Amniotic epithelial cell (primary cell): Measurements from ENCODE around the gene PPFIA3.
"Not testable (repeated sequence)": the region's sequence is repeated elsewhere in the genome, so short reads cannot be mapped to it uniquely, and the experiment has no call there.

Experiments
- DNase-seq: peaks from one replicate; pipeline ENCODE4 v3.0.0-alpha.2; 2010; ENCODE audit warnings: low read depth

The PPFIA3 gene

DNA sequence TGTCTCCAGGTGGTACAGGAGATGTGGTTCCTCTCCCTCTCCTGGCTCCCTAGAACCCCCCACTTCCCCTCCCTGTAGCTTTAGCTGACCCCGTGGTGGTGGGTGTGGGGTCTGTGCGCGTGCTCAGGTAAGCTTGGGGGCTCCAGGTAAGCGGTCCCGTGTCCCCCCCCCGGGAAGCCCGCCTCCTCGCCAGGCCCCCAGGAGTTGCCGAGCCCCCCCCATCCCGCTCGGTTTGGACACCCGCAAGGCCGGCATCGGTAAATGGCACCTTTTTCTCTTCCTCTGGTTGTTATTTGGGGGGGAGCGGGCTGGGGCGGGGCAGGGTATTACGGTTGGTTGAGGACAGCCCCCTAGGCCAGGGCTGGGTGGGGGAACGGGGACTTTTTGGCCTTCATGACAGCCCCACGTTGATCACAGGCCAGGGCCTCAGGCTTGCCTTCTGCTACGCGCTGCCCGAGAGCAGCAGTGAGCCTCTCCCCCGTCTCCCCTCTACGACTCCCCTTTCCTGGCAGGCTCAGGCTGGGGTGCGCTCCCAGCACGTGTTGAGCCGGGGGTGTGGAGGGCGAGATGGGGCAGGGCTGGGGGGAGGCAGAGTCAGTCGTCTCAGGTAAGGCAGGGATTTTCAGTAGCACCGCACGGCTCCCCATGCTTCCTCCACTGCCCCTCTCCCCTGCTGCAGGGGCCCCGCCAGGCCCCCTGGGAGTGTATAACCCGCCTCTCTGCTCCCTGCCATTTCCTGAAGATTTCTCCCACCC, 15.8 kb upstream of the PPFIA3 start:
- DNase-seq = no peak

DNA sequence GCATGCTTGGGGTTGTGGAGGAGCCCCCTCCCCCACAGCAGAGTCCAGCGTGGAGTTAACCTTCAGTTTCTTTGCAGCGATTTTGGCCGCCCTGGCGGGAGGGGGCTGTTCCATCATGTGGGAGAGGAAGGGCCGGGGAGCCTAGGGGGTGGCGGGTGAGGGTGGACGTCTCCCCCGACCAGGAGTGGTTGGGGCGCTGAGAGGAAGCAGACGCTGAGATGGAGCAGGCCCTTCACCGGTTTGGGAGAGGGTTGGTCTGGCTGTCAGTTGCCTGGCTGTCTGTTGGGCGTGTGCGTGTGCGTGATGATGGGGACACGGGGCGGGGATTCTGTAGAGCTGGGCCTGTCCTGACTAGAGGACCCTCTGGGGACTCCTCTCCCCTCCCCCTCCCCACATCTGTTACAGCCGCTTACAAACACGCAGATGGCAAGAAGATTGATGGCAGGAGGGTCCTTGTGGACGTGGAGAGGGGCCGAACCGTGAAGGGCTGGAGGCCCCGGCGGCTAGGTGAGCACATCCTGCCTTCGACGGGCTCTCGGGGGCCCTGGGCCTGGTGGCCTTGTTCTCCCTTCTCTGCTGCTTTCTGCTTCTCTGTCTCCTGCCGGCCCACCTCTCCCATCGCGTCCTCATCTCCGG, 15.0 kb upstream of the PPFIA3 start:
- DNase-seq = no peak

DNA sequence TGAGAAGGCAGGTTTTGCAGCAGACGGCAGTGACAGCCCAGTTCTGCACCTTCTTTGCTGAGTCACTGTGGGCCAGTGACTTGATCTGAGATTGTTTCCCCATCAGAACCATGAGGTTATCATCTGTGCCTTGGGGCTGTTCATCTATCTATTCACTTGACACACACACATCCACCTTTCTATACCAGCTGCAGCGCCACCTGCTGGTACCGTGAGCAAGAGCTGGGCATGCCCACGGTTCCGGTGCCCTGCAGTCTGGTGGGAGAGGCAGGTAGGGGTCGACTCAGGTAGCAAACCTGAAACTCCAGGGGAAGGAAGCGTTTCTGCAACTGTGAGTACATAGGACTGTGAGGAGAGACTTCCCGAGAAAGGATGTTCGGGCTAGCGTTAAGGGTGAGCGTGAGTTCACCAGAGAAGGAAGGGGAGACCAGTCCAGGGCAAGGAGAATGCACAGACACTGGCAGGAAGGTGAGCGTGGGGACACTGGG, 12.7 kb upstream of the PPFIA3 start:
- peak; percentile 68 for DNase-seq

DNA sequence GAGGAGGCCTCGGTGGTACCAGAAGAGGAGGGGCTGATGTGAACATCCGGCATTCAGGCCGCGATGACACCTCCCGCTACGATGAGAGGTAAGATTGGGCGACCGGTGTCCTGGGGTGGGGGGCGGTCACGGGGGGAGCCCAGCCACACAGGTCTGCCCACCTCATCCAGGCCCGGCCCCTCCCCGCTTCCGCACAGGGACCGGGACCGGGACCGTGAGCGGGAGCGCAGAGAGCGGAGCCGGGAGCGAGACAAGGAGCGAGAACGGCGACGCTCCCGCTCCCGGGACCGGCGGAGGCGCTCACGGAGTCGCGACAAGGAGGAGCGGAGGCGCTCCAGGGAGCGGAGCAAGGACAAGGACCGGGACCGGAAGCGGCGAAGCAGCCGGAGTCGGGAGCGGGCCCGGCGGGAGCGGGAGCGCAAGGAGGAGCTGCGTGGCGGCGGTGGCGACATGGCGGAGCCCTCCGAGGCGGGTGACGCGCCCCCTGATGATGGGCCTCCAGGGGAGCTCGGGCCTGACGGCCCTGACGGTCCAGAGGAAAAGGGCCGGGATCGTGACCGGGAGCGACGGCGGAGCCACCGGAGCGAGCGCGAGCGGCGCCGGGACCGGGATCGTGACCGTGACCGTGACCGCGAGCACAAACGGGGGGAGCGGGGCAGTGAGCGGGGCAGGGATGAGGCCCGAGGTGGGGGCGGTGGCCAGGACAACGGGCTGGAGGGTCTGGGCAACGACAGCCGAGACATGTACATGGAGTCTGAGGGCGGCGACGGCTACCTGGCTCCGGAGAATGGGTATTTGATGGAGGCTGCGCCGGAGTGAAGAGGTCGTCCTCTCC, 11.5 kb upstream of the PPFIA3 start:
- DNase-seq = no peak

GRCh38 chr19:49109051-49109450, 10.3 kb upstream of the PPFIA3 start:
- no peak for DNase-seq

DNA sequence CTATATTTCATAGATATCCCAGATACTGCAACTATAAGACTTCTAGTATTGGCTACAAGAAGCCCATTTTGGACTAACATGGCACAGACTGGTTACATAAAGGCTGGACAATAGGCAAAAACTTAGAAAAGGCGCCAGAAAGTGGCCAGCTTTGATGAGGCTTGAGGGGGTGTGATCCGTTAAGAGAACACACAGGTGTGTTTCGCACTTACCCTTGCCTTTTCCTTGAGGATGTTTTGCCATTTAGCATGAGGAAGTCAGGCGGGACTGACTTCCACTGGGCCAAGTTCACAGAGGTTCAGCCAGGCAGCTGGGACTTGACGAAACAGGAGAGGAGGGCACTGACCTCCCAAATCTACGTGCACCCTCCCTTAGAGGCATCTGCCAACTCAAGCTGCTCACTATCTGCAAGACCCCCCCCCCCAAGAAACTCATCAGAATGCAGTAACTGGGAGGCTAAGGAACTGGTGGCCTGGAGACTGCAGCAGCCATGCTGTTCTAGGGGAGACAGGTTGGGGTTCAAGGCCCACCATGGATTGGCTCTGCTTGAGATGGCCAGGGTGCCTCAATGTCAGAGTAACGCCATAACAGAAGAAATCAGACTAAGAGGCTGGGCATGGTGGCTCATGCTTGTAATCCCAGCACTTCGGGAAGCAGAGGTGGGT, 9.6 kb upstream of the PPFIA3 start:
- DNase-seq = no peak

DNA sequence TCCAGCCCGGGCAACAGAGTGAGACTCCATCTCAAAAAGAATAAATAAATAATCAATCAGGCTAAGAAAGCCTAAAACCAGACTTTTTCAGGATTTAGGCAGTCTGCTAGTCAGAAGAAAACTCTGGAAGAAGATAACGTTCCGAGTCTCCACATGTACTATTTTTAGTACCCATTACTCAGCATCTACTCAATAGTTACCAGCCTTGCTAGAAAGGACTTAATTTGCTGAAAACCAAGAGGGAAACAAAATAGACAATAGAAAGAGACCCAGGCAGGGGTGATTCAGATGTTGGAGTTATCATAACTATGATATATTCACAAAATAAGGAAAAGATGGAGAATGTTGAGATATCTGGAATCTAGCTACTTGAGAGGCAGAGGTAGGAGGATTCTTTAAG, 8.8 kb upstream of the PPFIA3 start:
- DNase-seq = peak; percentile 41

DNA sequence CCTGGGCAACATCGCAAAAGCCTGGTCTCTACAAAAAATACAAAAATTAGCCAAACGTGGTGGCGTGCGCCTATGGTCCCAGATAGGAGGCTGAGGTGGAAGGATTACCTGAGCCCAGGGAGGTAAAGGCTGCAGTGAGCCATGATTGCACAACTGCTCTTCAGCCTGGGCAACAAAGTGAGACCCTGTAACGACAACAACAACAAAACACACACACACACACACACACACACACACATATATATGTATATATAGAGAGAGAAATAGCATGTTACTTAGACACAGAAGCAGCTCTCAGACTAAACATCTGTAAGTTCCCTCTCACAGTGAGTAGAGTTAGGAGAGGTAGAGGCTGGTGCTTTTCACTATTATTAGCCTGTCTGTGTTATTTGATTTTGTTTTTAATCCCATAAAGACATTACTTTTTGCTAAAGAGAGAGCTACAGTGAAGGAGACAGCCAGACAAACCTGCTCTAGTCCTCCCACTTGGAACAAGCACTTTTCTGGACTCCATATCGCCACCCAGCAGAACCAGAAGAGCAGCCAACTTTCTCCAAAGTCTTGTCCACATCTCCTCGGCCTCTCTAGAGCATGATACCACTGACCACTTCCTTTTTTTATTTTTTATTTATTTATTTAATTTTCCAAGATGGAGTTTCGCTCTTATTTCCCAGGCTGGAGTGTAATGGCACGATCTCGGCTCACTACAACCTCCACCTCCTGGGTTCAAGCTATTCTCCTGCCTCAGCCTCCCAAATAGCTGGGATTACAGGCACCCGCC, 7.9 kb upstream of the PPFIA3 start:
- no peak for DNase-seq

DNA sequence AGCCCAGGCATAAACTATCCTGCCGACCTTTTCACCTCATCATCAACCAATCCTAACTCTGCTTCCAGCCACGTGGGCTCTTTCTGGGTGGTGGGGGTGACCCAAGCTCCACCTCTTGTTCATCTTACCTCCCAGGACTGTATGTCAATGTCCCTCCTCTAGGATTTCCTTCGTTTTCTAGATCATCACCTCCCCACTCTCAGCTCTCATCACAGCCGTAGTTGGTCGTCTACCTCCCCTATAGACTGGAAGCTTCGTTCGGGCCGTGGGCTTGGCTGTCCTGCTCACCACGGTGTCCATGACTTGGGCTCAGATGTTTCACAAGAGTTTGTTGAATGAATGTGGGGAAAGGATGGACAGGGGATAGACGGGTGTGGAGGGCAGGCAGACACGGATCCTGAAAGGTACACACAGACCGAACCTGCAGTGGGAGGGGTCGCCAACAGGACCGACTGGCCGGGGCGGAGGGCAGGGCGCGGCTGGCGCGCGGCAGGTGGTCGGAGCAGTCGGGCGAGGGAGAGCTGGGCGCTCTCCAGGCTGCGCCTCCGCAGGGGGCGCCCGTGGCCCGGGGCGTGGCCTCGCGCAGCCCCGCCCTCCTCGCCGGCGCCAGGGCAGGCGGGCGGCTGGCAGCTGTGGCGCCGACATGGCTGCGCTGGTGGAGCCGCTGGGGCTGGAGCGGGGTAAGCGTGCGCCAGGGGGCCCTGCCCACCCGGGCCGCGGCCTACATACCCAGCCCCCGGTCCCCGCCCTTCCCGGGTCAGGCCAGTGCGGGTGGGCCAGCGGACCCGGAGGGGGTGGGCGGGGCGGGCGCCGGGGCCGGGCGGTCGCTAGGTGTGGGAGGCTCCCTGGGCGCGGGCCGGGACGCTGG, 5.3 kb upstream of the PPFIA3 start, which contains the start of gene LIN7B:
Gene LIN7B, plus strand, starts transcription at position 609 of the 868 bp plus-strand sequence. Its CDS starts 35 bp downstream, at position 644.
- DNase-seq = peak; percentile 45

- DNase-seq = peak; percentile 50
Measured at GRCh38 chr19:49114630-49115363, 4.5 kb upstream of the PPFIA3 start.

DNA sequence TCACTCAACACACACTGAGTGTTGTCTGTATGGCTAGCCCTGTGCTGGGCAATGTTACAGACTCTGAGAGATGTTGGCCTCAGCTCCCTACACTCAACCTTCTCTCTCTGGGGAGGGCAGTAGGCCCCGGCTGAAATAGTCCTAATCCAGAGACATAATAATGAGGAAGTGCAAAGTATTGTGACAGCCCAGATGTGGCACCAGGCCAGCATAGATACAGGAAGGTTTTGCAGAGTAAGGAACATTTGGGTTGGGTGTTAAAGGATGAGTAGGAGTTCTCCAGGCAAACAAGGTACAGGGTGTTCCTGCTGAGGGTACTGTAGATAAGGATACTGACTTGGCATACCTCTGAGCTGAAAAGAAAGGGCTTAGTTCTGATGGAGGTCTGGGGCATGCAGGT, 2.8 kb upstream of the PPFIA3 start:
- DNase-seq = no peak

DNA sequence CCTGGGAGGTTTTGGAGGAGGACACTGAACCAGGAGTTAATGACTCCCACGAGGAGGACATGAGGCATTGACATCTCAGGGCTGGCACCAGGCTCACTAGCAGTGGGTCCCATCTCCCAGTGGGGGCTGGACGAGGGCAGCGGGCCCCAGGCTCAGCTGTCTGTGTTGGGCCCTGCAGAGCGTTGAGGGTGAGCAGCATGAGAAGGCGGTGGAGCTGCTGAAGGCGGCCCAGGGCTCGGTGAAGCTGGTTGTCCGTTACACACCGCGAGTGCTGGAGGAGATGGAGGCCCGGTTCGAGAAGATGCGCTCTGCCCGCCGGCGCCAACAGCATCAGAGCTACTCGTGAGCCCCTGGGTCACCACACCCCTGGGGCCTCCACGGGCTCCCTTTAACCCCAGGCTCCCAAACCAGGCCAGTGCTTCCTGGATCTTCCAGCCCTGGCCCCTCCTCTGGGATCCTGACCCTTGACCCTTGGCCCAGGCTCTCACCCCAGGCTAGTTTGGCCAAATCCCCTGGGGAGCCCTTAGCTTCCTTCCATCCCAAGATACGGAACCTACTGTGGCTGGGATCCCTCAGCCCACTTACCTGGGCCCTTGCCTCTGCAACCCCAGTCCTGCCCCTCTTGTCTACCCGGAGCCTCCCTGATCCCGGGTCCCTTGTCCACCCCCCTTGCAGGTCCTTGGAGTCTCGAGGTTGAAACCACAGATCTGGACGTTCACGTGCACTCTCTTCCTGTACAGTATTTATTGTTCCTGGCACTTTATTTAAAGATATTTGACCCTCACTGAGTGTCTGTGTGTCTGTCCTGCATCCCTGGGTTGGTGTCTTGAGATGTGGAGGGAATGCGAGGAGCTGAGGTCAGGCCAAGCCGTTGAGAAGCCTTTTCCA, 1.4 kb upstream of the PPFIA3 start:
- DNase-seq = no peak

- peak; percentile 92 for DNase-seq
Measured at GRCh38 chr19:49118565-49119410, 556 bp upstream of the PPFIA3 start, which contains the start of gene C19orf73. Gene C19orf73, minus strand, starts transcription at chr19:49119143. Its CDS starts 121 bp downstream, at chr19:49119022.

GRCh38 chr19:49120325-49120683, 960 bp downstream of the PPFIA3 start:
- no peak for DNase-seq

DNA sequence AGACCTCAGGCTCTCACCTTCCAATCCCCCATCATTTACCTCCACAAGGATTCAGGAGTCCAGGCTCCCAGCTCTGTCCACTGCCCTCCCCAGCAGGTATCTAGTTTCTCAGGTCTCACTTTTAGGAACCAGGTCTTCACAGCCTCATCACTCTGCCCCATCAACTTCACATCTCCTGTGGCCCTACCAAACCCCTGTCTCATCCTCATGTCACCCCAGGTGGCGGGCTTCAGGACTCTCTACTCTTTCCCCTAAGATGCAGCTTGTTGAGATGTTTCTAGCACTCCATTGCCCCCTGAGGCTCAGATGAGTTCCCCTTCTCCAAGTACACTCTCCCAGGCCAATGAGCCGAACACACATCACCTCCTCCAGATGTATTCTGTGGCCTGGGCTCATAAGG, 1.5 kb downstream of the PPFIA3 start:
- DNase-seq = no peak

GRCh38 chr19:49121841-49122240, 2.5 kb downstream of the PPFIA3 start:
- DNase-seq = peak; percentile 44

DNA sequence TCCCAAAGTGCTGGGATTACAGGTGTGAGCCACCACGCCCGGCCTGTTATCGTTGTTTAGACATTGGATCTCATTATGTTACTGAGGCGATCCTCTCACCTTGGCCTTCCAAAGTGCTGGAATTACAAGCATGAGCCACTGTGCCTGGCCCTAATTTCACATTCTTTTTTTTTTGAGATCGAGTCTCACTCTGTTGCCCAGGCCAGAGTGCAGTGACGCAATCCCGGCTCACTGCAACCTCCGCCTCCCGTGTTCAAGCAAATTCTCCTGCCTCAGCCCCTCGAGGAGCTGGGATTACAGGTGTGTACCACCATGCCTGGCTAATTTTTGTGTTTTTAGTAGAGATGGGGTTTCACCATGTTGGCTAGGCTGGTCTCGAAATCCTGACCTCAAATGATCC, 3.9 kb downstream of the PPFIA3 start:
- not testable (repeated sequence) for DNase-seq
